Endodermal cell (in vitro differentiated cells): ENCODE results near the gene SAA1. TPM values are rescaled to one million over a fixed set of nuclear protein-coding genes. Genes with fewer than 3 reads are reported as not detected.
"Not testable (repeated sequence)": the region's sequence is repeated elsewhere in the genome, so short reads cannot be mapped to it uniquely, and the experiment has no call there.

Experiments used
- DNase-seq: peaks from one replicate; pipeline ENCODE4 v3.0.0-alpha.2; 2017
- H3K27ac ChIP-seq: 2 replicates; pipeline ENCODE4 v1.5.1; 2013; ENCODE audit warnings: mild to moderate bottlenecking, low read depth, low read length, moderate library complexity
- H3K27me3 ChIP-seq: 2 replicates; pipeline ENCODE4 v1.6.1; 2013; ENCODE audit warnings: mild to moderate bottlenecking, low read length, moderate library complexity; ENCODE audit not compliant: insufficient read depth, control insufficient read depth, poor library complexity, severe bottlenecking
- H3K36me3 ChIP-seq: 2 replicates; pipeline ENCODE4 v1.7.0; 2013; ENCODE audit warnings: mild to moderate bottlenecking, low read length, moderate library complexity; ENCODE audit not compliant: control insufficient read depth, insufficient read depth
- H3K4me1 ChIP-seq: one replicate; pipeline ENCODE4 v1.7.0; 2013; ENCODE audit warnings: low read length; ENCODE audit not compliant: control insufficient read depth, insufficient read depth
- H3K4me3 ChIP-seq: 2 replicates; pipeline ENCODE4 v1.5.1; 2013; ENCODE audit warnings: mild to moderate bottlenecking, low read length, moderate library complexity
- H3K9ac ChIP-seq: 2 replicates; pipeline ENCODE4 v1.6.1; 2013; ENCODE audit warnings: mild to moderate bottlenecking, low read length, moderate library complexity; ENCODE audit not compliant: poor library complexity, severe bottlenecking; ENCODE audit errors: extremely low read depth
- H3K9me3 ChIP-seq: 2 replicates; pipeline ENCODE4 v1.6.1; 2013; ENCODE audit warnings: mild to moderate bottlenecking, low read length, moderate library complexity; ENCODE audit not compliant: control insufficient read depth
- H3K27ac Mint-ChIP-seq: 2 replicates; pipeline ENCODE4 v1.8.0; 2020; ENCODE audit warnings: mixed read lengths
- H3K27me3 Mint-ChIP-seq: 2 replicates; pipeline ENCODE4 v1.8.0; 2021; ENCODE audit warnings: mild to moderate bottlenecking, mixed read lengths; ENCODE audit not compliant: insufficient read depth
- H3K36me3 Mint-ChIP-seq: 2 replicates; pipeline ENCODE4 v1.8.0; 2020; ENCODE audit warnings: low read depth, mixed read lengths
- H3K4me1 Mint-ChIP-seq: 2 replicates; pipeline ENCODE4 v1.8.0; 2020; ENCODE audit warnings: mixed read lengths
- H3K4me3 Mint-ChIP-seq: 2 replicates; pipeline ENCODE4 v1.8.0; 2020; ENCODE audit warnings: mild to moderate bottlenecking, moderate library complexity, mixed read lengths
- H3K9me3 Mint-ChIP-seq: 2 replicates; pipeline ENCODE4 v1.8.0; 2020; ENCODE audit warnings: mild to moderate bottlenecking, mixed read lengths
- WGBS, 2 experiments: methylation state at CpG; one replicate each; pipeline versions ENCODE4 v1.1.5 to v1.1.7; 2013; ENCODE audit warnings: missing lambda C conversion rate in 2 of 2, mixed read lengths in 1 of 2; ENCODE audit not compliant: insufficient coverage in 1 of 2, insufficient read length in 1 of 2; 5-methylcytosine and 5-hydroxymethylcytosine counted together
- total RNA-seq, 2 donors: library from RNA; stranded (reverse); fragmentation: NEBNext Ultra II Directional in 1 of 2; extraction: Animal tissue kit (Norgen Biotek cat#: 25700) in 1 of 2; gene quantifications; 2 replicates in 1 of 2; 3 replicates in 1 of 2; pipeline ENCODE4 v1.2.1, GENCODE V29; 2021
- TF ChIP-seq, protein P1 (sequence below): fragments of 200-600 bp; sonication (generic); conservative IDR thresholded peaks from 2 replicates; pipeline ENCODE4 v1.5.0; 2021; ENCODE audit warnings: antibody characterized with exemption, mild to moderate bottlenecking

SAA1 gene
- total RNA-seq, 2 donors from 2014 or later: not detected

DNA sequence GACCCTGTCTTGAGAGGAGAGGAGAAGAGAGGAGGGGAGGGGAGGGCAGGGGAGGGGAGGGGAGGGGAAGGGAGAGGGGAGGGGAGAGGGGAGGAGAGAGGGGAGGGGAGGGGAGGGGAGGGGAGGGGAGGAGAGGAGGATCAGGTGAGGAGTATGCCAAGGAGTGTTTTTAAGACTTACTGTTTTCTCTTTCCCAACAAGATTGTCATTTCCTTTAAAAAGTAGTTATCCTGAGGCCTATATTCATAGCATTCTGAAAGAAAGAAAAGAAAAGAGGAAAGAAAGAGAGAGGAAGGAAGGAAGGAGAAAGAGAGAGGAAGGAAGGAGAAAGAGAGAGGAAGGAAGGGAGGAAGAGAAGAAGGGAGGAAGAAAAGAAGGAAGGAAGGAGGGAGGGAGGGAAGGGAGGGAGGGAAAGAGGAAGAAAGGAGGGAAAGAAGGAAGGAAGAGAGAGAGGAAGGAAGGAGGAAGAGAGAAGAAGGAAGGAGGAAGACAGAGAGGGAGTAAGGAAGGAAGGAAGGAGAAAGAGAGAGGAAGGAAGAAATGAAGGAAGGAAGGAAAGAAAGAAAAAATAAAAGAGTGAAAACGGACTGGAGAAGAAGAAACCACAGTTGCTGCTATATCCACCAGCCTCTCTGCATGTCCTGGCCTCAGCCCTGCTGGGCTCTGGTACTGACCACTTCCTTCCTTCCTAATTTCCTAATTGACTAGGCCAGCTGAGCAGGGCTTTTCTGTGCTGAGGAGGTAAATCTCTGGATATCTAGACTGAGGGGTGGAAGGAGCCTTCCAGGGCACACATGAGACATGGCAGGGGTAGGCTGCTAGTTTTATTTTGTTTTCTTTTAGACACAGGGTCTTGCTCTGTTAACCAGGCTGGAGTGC is 1.1 kb upstream of the SAA1 start:
- H3K36me3 ChIP-seq: no peaks in the 10 kb centered on the region
- peaks cover 7% of the 10 kb centered on the region for H3K4me1 Mint-ChIP-seq
- peak; percentile 38 for DNase-seq

DNA sequence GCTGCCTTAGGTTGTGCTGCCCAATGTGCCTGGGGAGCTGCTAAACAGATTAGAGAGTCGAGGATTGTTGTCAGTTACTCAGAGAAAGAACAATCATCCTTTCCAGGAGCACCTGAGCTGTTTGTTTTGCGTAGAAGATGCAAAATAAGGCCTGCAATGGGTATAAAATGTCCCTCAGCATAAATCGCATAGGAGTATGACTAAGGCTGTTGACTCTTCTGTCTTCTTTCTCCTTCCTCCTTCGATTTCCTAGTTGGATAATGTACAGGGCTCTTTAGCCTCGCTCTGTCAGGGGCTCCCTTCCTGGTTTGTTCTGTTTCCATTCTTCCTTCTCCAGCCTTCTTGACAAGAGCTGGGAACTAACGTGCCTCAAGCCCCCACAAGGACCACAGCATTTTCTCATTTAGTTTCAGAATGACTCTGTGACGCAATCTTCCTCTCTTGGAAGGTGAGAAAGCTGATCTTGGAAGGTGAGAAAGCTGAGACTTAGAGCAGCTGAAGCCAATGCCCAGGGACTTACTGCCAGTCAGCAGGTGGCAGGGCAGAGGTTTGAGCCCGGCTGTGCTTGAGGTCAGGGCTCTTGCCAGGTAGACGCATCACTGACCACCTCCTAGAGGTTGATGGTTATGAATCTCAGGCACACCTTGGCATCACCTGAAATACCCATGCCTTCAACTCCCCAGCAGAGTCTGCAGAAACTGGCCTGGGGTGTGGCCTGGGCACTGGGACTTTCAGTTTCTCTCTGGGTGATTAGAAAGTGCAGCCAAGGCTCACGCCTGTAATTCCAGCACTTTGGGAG is 1.5 kb downstream of the SAA1 start:
- H3K36me3 Mint-ChIP-seq, H3K27ac ChIP-seq, H3K9me3 ChIP-seq, H3K9ac ChIP-seq, H3K4me3 Mint-ChIP-seq, H3K9me3 Mint-ChIP-seq, H3K27me3 ChIP-seq, H3K36me3 ChIP-seq, H3K27ac Mint-ChIP-seq, H3K4me3 ChIP-seq, DNase-seq: not testable (repeated sequence)
- 94% methylated on average over 3 of the region's 10 CpGs; no CpG with 5 or more reads in 1 of the 2 experiments for WGBS, 2 experiments
- Mint-ChIP-seq H3K27me3 (peaks cover 21% of the 10 kb centered on the region), H3K4me1 (peaks cover 29% of the 10 kb centered on the region)
- peaks cover 11% of the 10 kb centered on the region for H3K4me1 ChIP-seq

More for the DNA sequence above, 1.1 kb upstream of the SAA1 start:
- H3K27ac ChIP-seq: no peak overlapping the region
- 80% methylated on average over 1 of the region's 1 CpG; no CpG with 5 or more reads in 1 of the 2 experiments for WGBS, 2 experiments
- Mint-ChIP-seq H3K36me3 (no peaks in the 10 kb centered on the region), H3K27ac (no peak overlapping the region), H3K9me3 (no peaks in the 10 kb centered on the region), H3K27me3 (peaks cover 19% of the 10 kb centered on the region), H3K4me3 (no peak overlapping the region)
- peaks cover 2% of the 10 kb centered on the region for H3K4me1 ChIP-seq
- no peaks in the 10 kb centered on the region for H3K27me3 ChIP-seq
- no peaks in the 10 kb centered on the region for H3K9me3 ChIP-seq
- TF ChIP-seq, protein P1, sequence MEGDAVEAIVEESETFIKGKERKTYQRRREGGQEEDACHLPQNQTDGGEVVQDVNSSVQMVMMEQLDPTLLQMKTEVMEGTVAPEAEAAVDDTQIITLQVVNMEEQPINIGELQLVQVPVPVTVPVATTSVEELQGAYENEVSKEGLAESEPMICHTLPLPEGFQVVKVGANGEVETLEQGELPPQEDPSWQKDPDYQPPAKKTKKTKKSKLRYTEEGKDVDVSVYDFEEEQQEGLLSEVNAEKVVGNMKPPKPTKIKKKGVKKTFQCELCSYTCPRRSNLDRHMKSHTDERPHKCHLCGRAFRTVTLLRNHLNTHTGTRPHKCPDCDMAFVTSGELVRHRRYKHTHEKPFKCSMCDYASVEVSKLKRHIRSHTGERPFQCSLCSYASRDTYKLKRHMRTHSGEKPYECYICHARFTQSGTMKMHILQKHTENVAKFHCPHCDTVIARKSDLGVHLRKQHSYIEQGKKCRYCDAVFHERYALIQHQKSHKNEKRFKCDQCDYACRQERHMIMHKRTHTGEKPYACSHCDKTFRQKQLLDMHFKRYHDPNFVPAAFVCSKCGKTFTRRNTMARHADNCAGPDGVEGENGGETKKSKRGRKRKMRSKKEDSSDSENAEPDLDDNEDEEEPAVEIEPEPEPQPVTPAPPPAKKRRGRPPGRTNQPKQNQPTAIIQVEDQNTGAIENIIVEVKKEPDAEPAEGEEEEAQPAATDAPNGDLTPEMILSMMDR: no peak
- H3K4me3 ChIP-seq: no peak overlapping the region
- no peak overlapping the region for H3K9ac ChIP-seq

DNA sequence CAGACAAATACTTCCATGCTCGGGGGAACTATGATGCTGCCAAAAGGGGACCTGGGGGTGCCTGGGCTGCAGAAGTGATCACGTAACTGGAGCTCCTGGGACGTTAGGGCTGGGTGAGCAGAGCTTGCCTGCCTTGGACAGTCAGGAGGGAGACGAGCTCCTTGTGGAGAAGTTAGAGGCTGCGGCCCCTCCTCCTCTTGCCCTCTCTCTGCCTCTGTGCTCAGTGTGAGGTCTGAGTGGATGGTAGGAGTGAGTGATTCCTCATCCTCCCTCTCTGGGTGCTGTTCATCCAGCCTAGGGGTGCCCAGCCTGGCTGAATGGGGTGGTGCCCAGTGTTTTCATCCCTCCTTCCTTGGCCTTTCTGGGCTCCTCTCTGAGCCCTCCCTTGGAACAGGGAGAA is 3.2 kb downstream of the SAA1 start:
- not testable (repeated sequence) for H3K9ac ChIP-seq, H3K27ac Mint-ChIP-seq, H3K9me3 ChIP-seq, H3K4me3 Mint-ChIP-seq, H3K36me3 ChIP-seq, H3K27me3 ChIP-seq, H3K4me3 ChIP-seq, H3K36me3 Mint-ChIP-seq, H3K9me3 Mint-ChIP-seq, H3K27ac ChIP-seq
- 83% methylated on average over 1 of the region's 5 CpGs; no CpG with 5 or more reads in 1 of the 2 experiments for WGBS, 2 experiments
- Mint-ChIP-seq H3K27me3 (peaks cover 16% of the 10 kb centered on the region), H3K4me1 (peaks cover 30% of the 10 kb centered on the region)
- DNase-seq: peak; percentile 59
- peaks cover 11% of the 10 kb centered on the region for H3K4me1 ChIP-seq

DNA sequence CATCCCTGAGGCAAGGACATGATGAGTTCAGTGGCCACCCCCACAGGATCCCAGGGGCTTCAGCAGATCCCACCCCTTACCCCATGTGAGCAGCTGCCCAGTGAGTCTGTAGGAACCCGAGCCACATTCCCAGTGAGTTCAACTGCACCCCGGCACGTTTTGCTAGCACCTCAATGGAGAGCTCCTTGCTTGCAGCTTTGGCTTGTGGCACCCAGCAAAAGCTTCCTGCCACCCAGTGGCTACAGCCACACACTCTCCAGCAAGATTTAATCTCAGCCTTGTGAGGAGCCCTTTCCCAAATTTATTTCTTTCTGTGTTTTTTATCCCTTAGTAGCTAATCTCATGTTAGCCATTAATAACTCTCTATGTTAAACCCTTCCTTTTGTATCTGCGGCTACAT is 4.0 kb downstream of the SAA1 start:
- peaks cover 5% of the 10 kb centered on the region for H3K36me3 Mint-ChIP-seq
- 82 to 100% methylated on average over 1 to 4 of the region's 4 CpGs for WGBS, 2 experiments

More for the DNA sequence above, 4.0 kb downstream of the SAA1 start:
- Mint-ChIP-seq H3K27me3 (peaks cover 12% of the 10 kb centered on the region), H3K4me1 (peaks cover 30% of the 10 kb centered on the region), H3K9me3 (peaks cover 1% of the 10 kb centered on the region), H3K4me3 (no peak overlapping the region), H3K27ac (no peak overlapping the region)
- H3K27me3 ChIP-seq: no peaks in the 10 kb centered on the region
- no peaks in the 10 kb centered on the region for H3K9me3 ChIP-seq
- TF ChIP-seq, protein P1: peak; percentile 52
- H3K4me1 ChIP-seq: peaks cover 11% of the 10 kb centered on the region
- H3K4me3 ChIP-seq: no peak overlapping the region
- no peaks in the 10 kb centered on the region for H3K36me3 ChIP-seq
- peak; percentile 61 for DNase-seq
- H3K9ac ChIP-seq: no peak overlapping the region
- no peak overlapping the region for H3K27ac ChIP-seq
